ENCODE measurements around the gene MAF. TPM values are rescaled to one million over a fixed set of nuclear protein-coding genes. Genes with fewer than 3 reads are reported as not detected.

MAF gene
- total and polyA plus RNA-seq, 2 donors (not counting 1 experiment from before 2014, with no cell fraction given) = 6.6 to 27.7 TPM

DNA sequence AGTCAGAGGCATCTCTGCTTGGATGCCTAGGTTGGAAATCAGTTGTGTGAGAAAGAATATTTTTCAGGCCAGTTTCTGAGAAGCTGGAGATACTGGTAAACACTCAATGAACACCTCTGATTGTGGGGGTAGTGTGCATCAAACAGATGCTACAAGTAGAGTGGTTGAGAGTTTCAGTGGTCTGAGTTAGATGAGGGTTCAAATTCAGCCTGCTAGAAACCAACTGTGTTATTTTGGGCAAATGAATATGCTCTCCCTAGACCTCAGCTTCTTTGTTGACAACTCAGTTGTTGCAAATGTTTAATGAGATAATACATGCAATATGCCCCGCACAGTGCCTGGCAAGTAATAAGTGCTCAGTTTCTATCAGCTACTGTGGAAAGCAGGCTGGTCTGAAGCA, 25.2 kb upstream of the MAF start:
- Histone ChIP-seq H3K4me1 (ENCODE audit: control insufficient read depth, extremely low read depth, insufficient read depth, low read length) (no peaks in the 10 kb centered on the region), H4K20me1 (ENCODE audit: control insufficient read depth, extremely low read depth, insufficient read depth, low read length) (no peaks in the 10 kb centered on the region), H3K9me3 (ENCODE audit: control insufficient read depth, insufficient read depth, low read depth, low read length) (no peaks in the 10 kb centered on the region), H3K36me3 (ENCODE audit: control insufficient read depth, insufficient read depth, low read length) (no peaks in the 10 kb centered on the region), H3K27ac (ENCODE audit: insufficient read depth, low read length) (no peak overlapping the region), H3K79me2 (ENCODE audit: control insufficient read depth, insufficient read depth, low read length) (no peaks in the 10 kb centered on the region), H2AFZ (ENCODE audit: low read length) (no peak overlapping the region), H3K4me2 (ENCODE audit: extremely low read depth, insufficient read depth, low read length) (no peak overlapping the region), H3K27me3 (ENCODE audit: control insufficient read depth, insufficient read depth, low read length) (peaks cover 3% of the 10 kb centered on the region), H3K9ac (ENCODE audit: insufficient read depth, low read length) (no peak overlapping the region), H3K4me3 (replicated peaks in 1 of 4; ENCODE audit: control extremely low read depth in 1 of 4, insufficient read depth in 1 of 4, low read depth in 3 of 4, low read length in 4 of 4) (no peak overlapping the region)
- no peak for TF ChIP-seq EZH2 (IDR thresholded peaks at IDR 0.05; ENCODE audit: low read length, missing control alignments)
- TF ChIP-seq, protein P1, sequence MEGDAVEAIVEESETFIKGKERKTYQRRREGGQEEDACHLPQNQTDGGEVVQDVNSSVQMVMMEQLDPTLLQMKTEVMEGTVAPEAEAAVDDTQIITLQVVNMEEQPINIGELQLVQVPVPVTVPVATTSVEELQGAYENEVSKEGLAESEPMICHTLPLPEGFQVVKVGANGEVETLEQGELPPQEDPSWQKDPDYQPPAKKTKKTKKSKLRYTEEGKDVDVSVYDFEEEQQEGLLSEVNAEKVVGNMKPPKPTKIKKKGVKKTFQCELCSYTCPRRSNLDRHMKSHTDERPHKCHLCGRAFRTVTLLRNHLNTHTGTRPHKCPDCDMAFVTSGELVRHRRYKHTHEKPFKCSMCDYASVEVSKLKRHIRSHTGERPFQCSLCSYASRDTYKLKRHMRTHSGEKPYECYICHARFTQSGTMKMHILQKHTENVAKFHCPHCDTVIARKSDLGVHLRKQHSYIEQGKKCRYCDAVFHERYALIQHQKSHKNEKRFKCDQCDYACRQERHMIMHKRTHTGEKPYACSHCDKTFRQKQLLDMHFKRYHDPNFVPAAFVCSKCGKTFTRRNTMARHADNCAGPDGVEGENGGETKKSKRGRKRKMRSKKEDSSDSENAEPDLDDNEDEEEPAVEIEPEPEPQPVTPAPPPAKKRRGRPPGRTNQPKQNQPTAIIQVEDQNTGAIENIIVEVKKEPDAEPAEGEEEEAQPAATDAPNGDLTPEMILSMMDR (conservative IDR thresholded peaks at IDR 0.05 in 1 of 2, IDR thresholded peaks at IDR 0.05 in 1 of 2; ENCODE audit: low read depth in 1 of 2, low read length in 2 of 2) = no peak
- no peak for DNase-seq (ENCODE audit: low read depth in 2 of 2)

DNA sequence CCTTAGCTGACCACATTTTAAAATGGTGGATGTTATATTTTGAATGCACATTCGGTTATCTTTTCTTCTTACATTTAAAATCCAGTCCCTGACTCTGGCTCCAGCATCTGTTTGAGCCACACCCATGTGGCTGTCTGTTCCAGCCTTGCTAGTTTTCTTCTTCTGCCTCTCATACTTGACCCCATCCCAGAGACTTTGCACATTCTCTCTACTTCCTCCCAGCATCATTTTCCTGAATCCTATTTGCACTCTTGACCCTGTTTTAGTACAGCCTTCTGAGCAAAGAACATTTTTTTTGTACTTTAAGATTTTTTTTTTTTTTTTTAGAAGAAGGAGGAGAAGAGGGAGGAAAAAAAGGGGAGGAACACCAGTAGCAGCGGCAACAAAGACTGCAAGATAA, 23.3 kb upstream of the MAF start:
- no peaks in the 10 kb centered on the region for H3K79me2 ChIP-seq (ENCODE audit: control insufficient read depth, insufficient read depth, low read length)
- H3K9ac ChIP-seq (ENCODE audit: insufficient read depth, low read length) = no peak overlapping the region
- no peak overlapping the region for H2AFZ ChIP-seq (ENCODE audit: low read length)
- no peaks in the 10 kb centered on the region for H3K4me1 ChIP-seq (ENCODE audit: control insufficient read depth, extremely low read depth, insufficient read depth, low read length)
- H3K4me2 ChIP-seq (ENCODE audit: extremely low read depth, insufficient read depth, low read length) = no peak overlapping the region
- no peak for DNase-seq (ENCODE audit: low read depth in 2 of 2)
- H4K20me1 ChIP-seq (ENCODE audit: control insufficient read depth, extremely low read depth, insufficient read depth, low read length) = no peaks in the 10 kb centered on the region
- no peak overlapping the region for H3K4me3 ChIP-seq (replicated peaks in 1 of 4; ENCODE audit: control extremely low read depth in 1 of 4, insufficient read depth in 1 of 4, low read depth in 3 of 4, low read length in 4 of 4)
- H3K27ac ChIP-seq (ENCODE audit: insufficient read depth, low read length) = no peak overlapping the region
- H3K27me3 ChIP-seq (ENCODE audit: control insufficient read depth, insufficient read depth, low read length) = peaks cover 3% of the 10 kb centered on the region
- TF ChIP-seq, protein P1 (conservative IDR thresholded peaks at IDR 0.05 in 1 of 2, IDR thresholded peaks at IDR 0.05 in 1 of 2; ENCODE audit: low read depth in 1 of 2, low read length in 2 of 2) = no peak
- no peak for TF ChIP-seq EZH2 (IDR thresholded peaks at IDR 0.05; ENCODE audit: low read length, missing control alignments)
- H3K36me3 ChIP-seq (ENCODE audit: control insufficient read depth, insufficient read depth, low read length) = no peaks in the 10 kb centered on the region
- H3K9me3 ChIP-seq (ENCODE audit: control insufficient read depth, insufficient read depth, low read depth, low read length) = no peaks in the 10 kb centered on the region

DNA sequence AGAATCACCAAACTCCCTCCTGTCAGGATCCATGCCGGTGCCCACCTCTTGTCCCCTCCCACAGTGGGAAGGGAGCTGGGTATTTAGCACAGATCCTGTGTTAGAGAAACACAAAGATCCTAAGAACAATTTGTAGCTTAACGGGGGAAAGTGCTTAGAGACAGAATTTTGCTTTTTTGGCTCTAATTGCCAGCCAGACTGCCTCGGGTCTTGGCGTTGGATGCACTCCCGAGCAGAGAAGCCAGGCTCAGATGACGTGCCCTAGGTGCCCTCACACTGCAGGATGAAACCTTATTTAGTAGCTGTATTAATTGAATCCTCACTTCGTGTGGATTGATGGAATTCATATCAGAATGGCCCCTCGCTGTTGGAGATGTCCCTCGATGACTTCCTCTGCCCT, 22.5 kb upstream of the MAF start:
- Histone ChIP-seq H3K27ac (ENCODE audit: insufficient read depth, low read length) (no peak overlapping the region), H3K4me2 (ENCODE audit: extremely low read depth, insufficient read depth, low read length) (no peak overlapping the region)

More for the DNA sequence above, 22.5 kb upstream of the MAF start:
- no peaks in the 10 kb centered on the region for H3K36me3 ChIP-seq (ENCODE audit: control insufficient read depth, insufficient read depth, low read length)
- H4K20me1 ChIP-seq (ENCODE audit: control insufficient read depth, extremely low read depth, insufficient read depth, low read length) = no peaks in the 10 kb centered on the region
- no peaks in the 10 kb centered on the region for H3K4me1 ChIP-seq (ENCODE audit: control insufficient read depth, extremely low read depth, insufficient read depth, low read length)
- DNase-seq (ENCODE audit: low read depth in 2 of 2) = no peak
- H3K4me3 ChIP-seq (replicated peaks in 1 of 4; ENCODE audit: control extremely low read depth in 1 of 4, insufficient read depth in 1 of 4, low read depth in 3 of 4, low read length in 4 of 4) = no peak overlapping the region
- H3K27me3 ChIP-seq (ENCODE audit: control insufficient read depth, insufficient read depth, low read length) = peaks cover 3% of the 10 kb centered on the region
- H3K79me2 ChIP-seq (ENCODE audit: control insufficient read depth, insufficient read depth, low read length) = no peaks in the 10 kb centered on the region
- TF ChIP-seq, protein P1 (conservative IDR thresholded peaks at IDR 0.05 in 1 of 2, IDR thresholded peaks at IDR 0.05 in 1 of 2; ENCODE audit: low read depth in 1 of 2, low read length in 2 of 2) = no peak
- no peak for TF ChIP-seq EZH2 (IDR thresholded peaks at IDR 0.05; ENCODE audit: low read length, missing control alignments)
- no peak overlapping the region for H3K9ac ChIP-seq (ENCODE audit: insufficient read depth, low read length)
- H3K9me3 ChIP-seq (ENCODE audit: control insufficient read depth, insufficient read depth, low read depth, low read length) = no peaks in the 10 kb centered on the region
- no peak overlapping the region for H2AFZ ChIP-seq (ENCODE audit: low read length)
